ENCODE measurements around the gene WNK1. TPM values are rescaled to one million over a fixed set of nuclear protein-coding genes. Genes with fewer than 3 reads are reported as not detected.

The WNK1 gene
- total and polyA plus RNA-seq, 2 of the 8 experiments (the other 6 are each of a cell fraction or from before 2014, with no cell fraction given) = 88.2 to 157 TPM

GRCh38 chr12:785706-786105, 33.3 kb downstream of the WNK1 start:
- no peak overlapping the region for H2BK20ac ChIP-seq (ENCODE audit: low read length)
- no peaks in the 10 kb centered on the region for H3K27me3 ChIP-seq (replicated peaks in 1 of 4; ENCODE audit: control insufficient read depth in 3 of 4, extremely low read depth in 1 of 4, insufficient read depth in 3 of 4, low read length in 3 of 4)
- no peak overlapping the region for H3K4me2 ChIP-seq (ENCODE audit: insufficient read depth in 1 of 2, low read depth in 2 of 2, low read length in 2 of 2)
- peaks cover 5% of the 10 kb centered on the region for H3K79me1 ChIP-seq (ENCODE audit: low read depth, low read length)
- FAIRE-seq (no peak), DNase-seq (ENCODE audit: low read depth in 1 of 2, low spot score in 2 of 2) (no peak)
- H3K79me2 ChIP-seq (ENCODE audit: control insufficient read depth in 1 of 2, insufficient read depth in 2 of 2, low read length in 2 of 2) = peaks cover 2 to 91% of the 10 kb centered on the region in 2 experiments; a peak in 3 of 4 replicates
- no peak overlapping the region for H4K5ac ChIP-seq (ENCODE audit: insufficient read length, low read depth, low read length)
- H3K23ac ChIP-seq (ENCODE audit: insufficient read length) = no peak overlapping the region
- H3K18ac ChIP-seq (ENCODE audit: extremely low read depth, low read length) = no peak overlapping the region
- no peak overlapping the region for H4K8ac ChIP-seq (ENCODE audit: extremely low read depth, insufficient read depth, low read length)
- no peaks in the 10 kb centered on the region for H3K36me3 ChIP-seq (ENCODE audit: control insufficient read depth in 2 of 4, insufficient read depth in 4 of 4, low read length in 3 of 4)
- ChIA-PET POLR2A (ENCODE audit: partially characterized antibody) (interaction anchor here (0.6 kb wide), 1 partner anchor 247 kb away, joined by 3 read pairs; no protein-coding TSS in a partner anchor), CTCF (ENCODE audit: partially characterized antibody) (interaction anchor here (1.2 kb wide), 1 partner anchor 18 kb away, joined by 4 read pairs; no protein-coding TSS in a partner anchor)
- H2BK120ac ChIP-seq (replicated peaks; ENCODE audit: low read depth, low read length) = no peak overlapping the region
- H3K9ac ChIP-seq (replicated peaks in 1 of 4; ENCODE audit: extremely low read depth in 1 of 4, low read depth in 3 of 4, low read length in 3 of 4) = no peak overlapping the region
- no peak overlapping the region for H3K56ac ChIP-seq (replicated peaks; ENCODE audit: insufficient read length, low read depth, low read length)
- no peak overlapping the region for H3K27ac ChIP-seq (ENCODE audit: low read depth, low read length)
- H4K20me1 ChIP-seq (replicated peaks in 1 of 2; ENCODE audit: control insufficient read depth in 1 of 2, insufficient read depth in 2 of 2, low read length in 2 of 2) = peaks cover 3 to 11% of the 10 kb centered on the region in 2 experiments
- no peaks in the 10 kb centered on the region for H3K9me3 ChIP-seq (ENCODE audit: insufficient read depth in 2 of 2, low read depth in 1 of 2, low read length in 1 of 2)
- no peak overlapping the region for H2AK5ac ChIP-seq (ENCODE audit: low read depth, low read length)
- H3K14ac ChIP-seq (ENCODE audit: insufficient read length) = no peak overlapping the region
- H2BK5ac ChIP-seq (ENCODE audit: low read depth, low read length) = no peak overlapping the region
- H2BK15ac ChIP-seq (ENCODE audit: low read length) = no peak overlapping the region
- no peak overlapping the region for H2AFZ ChIP-seq (ENCODE audit: low read length)
- H2BK12ac ChIP-seq (ENCODE audit: low read depth, low read length) = no peak overlapping the region
- no peak overlapping the region for H4K91ac ChIP-seq (replicated peaks; ENCODE audit: insufficient read length, low read length)
- H3K23me2 ChIP-seq (ENCODE audit: low read depth, low read length) = no peaks in the 10 kb centered on the region
- no peak for TF ChIP-seq EZH2 (IDR thresholded peaks at IDR 0.05; ENCODE audit: low read depth, low read length, severe bottlenecking)
- no peak for TF ChIP-seq CHD2 (IDR thresholded peaks at IDR 0.05; ENCODE audit: low read length)
- no peak for TF ChIP-seq ZNF274 (IDR thresholded peaks at IDR 0.05; ENCODE audit: borderline replicate concordance, extremely low read depth, low read length)
- TF ChIP-seq CREB1 (IDR thresholded peaks at IDR 0.05) = no peak
- TF ChIP-seq KDM4A (IDR thresholded peaks at IDR 0.05; ENCODE audit: low read depth, low read length, severe bottlenecking) = no peak
- no peak for TF ChIP-seq EGR1 (IDR thresholded peaks at IDR 0.05; ENCODE audit: borderline replicate concordance, low read depth, low read length)
- TF ChIP-seq ATF2 (IDR thresholded peaks at IDR 0.05; ENCODE audit: low read length) = no peak
- no peak for TF ChIP-seq POLR2A (IDR thresholded peaks at IDR 0.05; ENCODE audit: control extremely low read depth in 1 of 2, low read depth in 2 of 2, low read length in 2 of 2)
- TF ChIP-seq GABPA (IDR thresholded peaks at IDR 0.05; ENCODE audit: borderline replicate concordance, insufficient read depth, low read length) = no peak
- WGBS, 2 experiments (ENCODE audit: extremely low coverage in 1 of 2, insufficient coverage in 1 of 2, insufficient read length in 1 of 2, insufficient replicate concordance in 2 of 2, low coverage in 1 of 2, low lambda C conversion rate in 2 of 2, missing lambda C conversion rate in 1 of 2) = 88% methylated on average over 2 of the region's 2 CpGs; no CpG with 5 or more reads in 1 of the 2 experiments
- H3K4ac ChIP-seq (replicated peaks; ENCODE audit: insufficient read length, low read depth, low read length) = no peak overlapping the region
- H3K4me3 ChIP-seq (ENCODE audit: extremely low read depth in 1 of 4, insufficient read depth in 2 of 4, low read depth in 3 of 4, low read length in 4 of 4) = no peak overlapping the region
- H3K4me1 ChIP-seq (replicated peaks in 1 of 4; ENCODE audit: control insufficient read depth in 3 of 4, insufficient read depth in 4 of 4, low read length in 3 of 4) = no peaks in the 10 kb centered on the region; a peak in 1 of 7 replicates

Data from H1 (cell line).